ENCODE measurements around the gene FAM83D. TPM values are rescaled to one million over a fixed set of nuclear protein-coding genes. Genes with fewer than 3 reads are reported as not detected.

The FAM83D gene
- total RNA-seq, 1 donor from 2014 or later = 73.9 TPM

DNA sequence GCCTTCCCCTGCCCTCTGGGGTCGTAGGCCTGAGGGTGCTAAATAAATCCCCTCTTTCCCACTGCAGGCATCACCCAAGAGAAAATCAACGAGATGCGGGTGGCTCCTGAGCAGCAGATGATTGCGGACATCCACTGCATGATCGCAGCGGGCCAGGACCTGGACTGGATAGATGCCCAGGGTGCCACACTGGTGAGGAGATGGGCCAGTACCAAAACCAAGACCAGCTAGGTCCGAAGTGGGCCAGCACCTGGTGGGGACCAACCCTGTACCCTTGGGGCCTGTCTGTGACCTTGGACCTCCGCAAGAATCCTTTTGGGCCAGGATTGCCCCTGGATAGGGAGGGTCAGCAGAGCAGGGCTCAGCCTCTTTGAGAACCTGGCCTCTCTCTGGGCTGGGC, 23.6 kb upstream of the FAM83D start:
- Histone ChIP-seq H3K79me2 (ENCODE audit: low read depth) (no peaks in the 10 kb centered on the region), H3K9me3 (ENCODE audit: low read depth) (no peaks in the 10 kb centered on the region), H3K36me3 (no peaks in the 10 kb centered on the region), H3F3A (ENCODE audit: low read depth) (no peaks in the 10 kb centered on the region), H3K4me2 (no peak overlapping the region), H3K4me1 (no peaks in the 10 kb centered on the region), H3K9ac (no peak overlapping the region), H4K20me1 (ENCODE audit: low read depth) (no peaks in the 10 kb centered on the region), H3K4me3 (no peak overlapping the region), H3K27me3 (no peaks in the 10 kb centered on the region), H3K27ac (no peak overlapping the region), H2AFZ (replicated peaks) (no peak overlapping the region)
- no peaks in the 10 kb centered on the region for H3K36me3 Mint-ChIP-seq
- H3K4me1 Mint-ChIP-seq = no peaks in the 10 kb centered on the region
- no peak for DNase-seq (ENCODE audit: low spot score)
- H3K27me3 Mint-ChIP-seq (ENCODE audit: insufficient read depth, low read depth) = peaks cover 4% of the 10 kb centered on the region
- H3K4me3 Mint-ChIP-seq = no peak overlapping the region
- H3K9me3 Mint-ChIP-seq = no peaks in the 10 kb centered on the region
- TF ChIP-seq, protein P1, sequence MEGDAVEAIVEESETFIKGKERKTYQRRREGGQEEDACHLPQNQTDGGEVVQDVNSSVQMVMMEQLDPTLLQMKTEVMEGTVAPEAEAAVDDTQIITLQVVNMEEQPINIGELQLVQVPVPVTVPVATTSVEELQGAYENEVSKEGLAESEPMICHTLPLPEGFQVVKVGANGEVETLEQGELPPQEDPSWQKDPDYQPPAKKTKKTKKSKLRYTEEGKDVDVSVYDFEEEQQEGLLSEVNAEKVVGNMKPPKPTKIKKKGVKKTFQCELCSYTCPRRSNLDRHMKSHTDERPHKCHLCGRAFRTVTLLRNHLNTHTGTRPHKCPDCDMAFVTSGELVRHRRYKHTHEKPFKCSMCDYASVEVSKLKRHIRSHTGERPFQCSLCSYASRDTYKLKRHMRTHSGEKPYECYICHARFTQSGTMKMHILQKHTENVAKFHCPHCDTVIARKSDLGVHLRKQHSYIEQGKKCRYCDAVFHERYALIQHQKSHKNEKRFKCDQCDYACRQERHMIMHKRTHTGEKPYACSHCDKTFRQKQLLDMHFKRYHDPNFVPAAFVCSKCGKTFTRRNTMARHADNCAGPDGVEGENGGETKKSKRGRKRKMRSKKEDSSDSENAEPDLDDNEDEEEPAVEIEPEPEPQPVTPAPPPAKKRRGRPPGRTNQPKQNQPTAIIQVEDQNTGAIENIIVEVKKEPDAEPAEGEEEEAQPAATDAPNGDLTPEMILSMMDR (IDR thresholded peaks at IDR 0.05) = no peak
- no peak for TF ChIP-seq EZH2phosphoT487 (IDR thresholded peaks at IDR 0.05)
- no peak for TF ChIP-seq EZH2 (IDR thresholded peaks at IDR 0.05)
- no peak overlapping the region for H3K27ac Mint-ChIP-seq

DNA sequence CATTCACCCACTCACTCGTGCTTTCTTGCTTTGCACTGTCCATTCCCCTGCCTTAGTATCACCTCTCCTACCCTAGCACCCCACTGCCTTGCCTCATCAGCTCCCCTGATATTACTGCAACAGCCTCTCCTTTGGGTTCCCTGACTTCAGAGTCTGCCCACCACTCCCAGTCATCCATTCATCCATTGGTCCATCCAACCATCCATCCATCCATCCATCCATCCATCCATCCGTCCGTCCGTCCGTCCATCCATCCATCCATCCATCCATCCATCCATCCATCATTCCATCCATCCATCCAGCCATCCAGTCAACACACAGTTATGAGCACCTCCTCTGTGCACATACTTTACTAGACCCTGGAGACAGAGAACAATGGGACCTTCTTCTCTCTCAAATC, 22.9 kb upstream of the FAM83D start:
- no peaks in the 10 kb centered on the region for H3K4me1 Mint-ChIP-seq
- H3K4me1 ChIP-seq = no peaks in the 10 kb centered on the region
- H3K4me2 ChIP-seq = no peak overlapping the region
- peaks cover 4% of the 10 kb centered on the region for H3K27me3 Mint-ChIP-seq (ENCODE audit: insufficient read depth, low read depth)
- H3K27ac Mint-ChIP-seq = no peak overlapping the region
- H2AFZ ChIP-seq (replicated peaks) = no peak overlapping the region
- H3K27me3 ChIP-seq = no peaks in the 10 kb centered on the region
- H3K27ac ChIP-seq = no peak overlapping the region
- no peak overlapping the region for H3K4me3 ChIP-seq
- no peaks in the 10 kb centered on the region for H3K36me3 Mint-ChIP-seq
- no peak for DNase-seq (ENCODE audit: low spot score)
- H3K36me3 ChIP-seq = no peaks in the 10 kb centered on the region
- H3K79me2 ChIP-seq (ENCODE audit: low read depth) = no peaks in the 10 kb centered on the region
- no peak overlapping the region for H3K9ac ChIP-seq
- no peak overlapping the region for H3K4me3 Mint-ChIP-seq
- no peaks in the 10 kb centered on the region for H3K9me3 Mint-ChIP-seq
- TF ChIP-seq, protein P1 (IDR thresholded peaks at IDR 0.05) = no peak
- no peak for TF ChIP-seq EZH2 (IDR thresholded peaks at IDR 0.05)
- no peak for TF ChIP-seq EZH2phosphoT487 (IDR thresholded peaks at IDR 0.05)
- no peaks in the 10 kb centered on the region for H4K20me1 ChIP-seq (ENCODE audit: low read depth)
- H3K9me3 ChIP-seq (ENCODE audit: low read depth) = no peaks in the 10 kb centered on the region
- no peaks in the 10 kb centered on the region for H3F3A ChIP-seq (ENCODE audit: low read depth)

DNA sequence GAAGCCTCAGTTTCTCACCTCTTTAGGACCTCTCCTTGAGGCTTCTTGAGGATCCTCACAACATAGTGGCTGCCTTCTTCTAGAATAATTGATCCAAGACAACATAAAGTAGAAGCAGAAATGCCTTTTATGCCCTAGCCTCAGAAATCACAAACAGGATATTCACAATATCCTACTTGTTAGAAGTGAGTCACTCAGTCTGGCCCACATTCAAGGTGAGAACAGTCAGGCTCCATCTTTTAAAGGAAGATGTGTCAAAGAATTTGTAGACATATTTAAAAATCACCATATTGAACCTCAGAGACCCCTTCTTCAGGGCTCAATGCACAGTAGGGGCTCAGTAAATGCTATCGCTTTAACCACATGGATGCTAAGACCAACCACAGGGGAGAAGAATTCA, 20.8 kb upstream of the FAM83D start:
- Mint-ChIP-seq H3K4me3 (no peak overlapping the region), H3K9me3 (no peaks in the 10 kb centered on the region), H3K27me3 (ENCODE audit: insufficient read depth, low read depth) (peaks cover 8% of the 10 kb centered on the region), H3K27ac (no peak overlapping the region), H3K4me1 (no peaks in the 10 kb centered on the region), H3K36me3 (peaks cover 2% of the 10 kb centered on the region)
- Histone ChIP-seq H2AFZ (replicated peaks) (no peak overlapping the region), H3K9ac (no peak overlapping the region), H3K27me3 (no peaks in the 10 kb centered on the region), H3K4me1 (no peaks in the 10 kb centered on the region), H3K4me2 (no peak overlapping the region), H4K20me1 (ENCODE audit: low read depth) (no peaks in the 10 kb centered on the region), H3K9me3 (ENCODE audit: low read depth) (no peaks in the 10 kb centered on the region), H3K4me3 (no peak overlapping the region), H3K27ac (no peak overlapping the region), H3F3A (ENCODE audit: low read depth) (no peaks in the 10 kb centered on the region), H3K36me3 (no peaks in the 10 kb centered on the region), H3K79me2 (ENCODE audit: low read depth) (no peaks in the 10 kb centered on the region)
- TF ChIP-seq EZH2phosphoT487 (IDR thresholded peaks at IDR 0.05) (no peak), EZH2 (IDR thresholded peaks at IDR 0.05) (no peak)
- TF ChIP-seq, protein P1 (IDR thresholded peaks at IDR 0.05) = no peak
- DNase-seq (ENCODE audit: low spot score) = no peak

Data from neural progenitor cell (in vitro differentiated cells).